Frontal cortex (tissue), 4 donors: ENCODE results near the gene ACSL4. TPM values are rescaled to one million over a fixed set of nuclear protein-coding genes. Genes with fewer than 3 reads are reported as not detected.
"Not testable (repeated sequence)": the region's sequence is repeated elsewhere in the genome, so short reads cannot be mapped to it uniquely, and the experiment has no call there.

Experiments
- DNase-seq, 2 donors: peaks; one replicate each; pipeline ENCODE4 v3.0.0; 2012; ENCODE audit warnings: low spot score in 2 of 2
- FAIRE-seq: peaks from 2 replicates; lab custom pipeline; 2012; peaks lifted over from hg19 to GRCh38; lab: Jason Lieb, UNC
- total RNA-seq: library from RNA; depleted of rRNA; stranded (reverse); fragments of >200 nt; gene quantifications from one replicate; pipeline ENCODE4 v1.2.3, GENCODE V29; 2014
- donor health status: control.
- donor health status: control.
- donor health status: control.

ACSL4 gene
- total RNA-seq, 1 donor from 2014 or later, result 205 TPM

DNA sequence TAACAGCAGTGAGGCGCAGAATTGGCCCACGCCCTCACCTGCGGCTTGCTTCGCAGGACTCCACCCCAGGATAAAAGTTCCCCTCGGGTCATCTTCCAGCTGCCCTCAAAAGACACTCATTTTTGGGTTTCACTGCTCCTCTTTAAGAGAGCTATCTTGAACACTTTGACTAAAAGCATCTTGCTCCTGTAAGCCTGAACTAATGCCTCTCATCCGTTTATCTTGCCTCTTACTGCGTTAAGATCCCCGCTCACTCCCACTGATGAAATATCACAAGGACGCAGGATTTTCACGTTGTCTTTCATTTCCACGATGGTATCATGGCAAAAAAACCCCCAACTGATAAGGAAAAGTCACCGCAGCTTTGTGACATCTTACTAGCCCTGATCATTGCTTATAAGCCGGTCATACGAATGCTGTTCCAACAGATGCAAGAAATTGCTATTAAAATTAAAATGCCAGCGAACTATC is 591 bp upstream of the ACSL4 start:
- DNase-seq (no peak), FAIRE-seq (no peak)

DNA sequence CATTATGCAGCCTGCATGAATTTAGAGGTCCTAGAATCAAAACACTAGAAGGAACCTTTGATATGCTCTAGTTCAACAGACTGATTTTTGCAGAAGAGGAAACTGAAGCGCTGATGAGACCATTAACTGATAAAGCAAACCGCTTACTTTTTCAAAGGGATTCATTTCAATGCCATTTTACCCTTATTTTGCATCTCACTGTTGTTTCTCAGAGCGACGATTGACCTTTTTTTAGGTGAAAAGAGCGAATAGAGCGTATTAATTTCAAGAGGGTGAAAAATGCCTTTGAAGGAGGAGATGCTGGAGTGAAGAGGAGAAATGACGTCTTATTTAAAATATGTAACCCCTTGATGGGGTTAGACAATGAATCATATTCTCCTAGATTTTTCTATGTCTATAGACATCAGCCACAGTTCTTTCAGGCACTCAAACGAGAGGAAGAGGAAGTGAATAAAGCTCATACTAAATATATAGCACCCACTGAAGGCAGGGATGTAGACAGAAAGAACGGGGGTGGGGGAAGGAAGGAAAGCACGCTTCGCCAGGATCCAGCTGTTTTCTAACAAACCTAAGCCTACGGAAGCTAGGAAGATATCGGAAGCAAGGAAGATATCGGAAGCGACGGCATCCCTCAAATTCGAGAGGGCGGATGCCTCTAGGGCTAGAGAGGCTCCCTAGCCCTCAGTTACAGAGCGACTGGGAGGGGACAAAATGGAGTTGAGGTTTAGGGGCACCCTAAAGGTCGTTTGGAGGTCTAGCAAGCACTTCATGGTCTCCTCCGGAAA is 848 bp downstream of the ACSL4 start:
- FAIRE-seq (no peak), DNase-seq (no peak)

DNA sequence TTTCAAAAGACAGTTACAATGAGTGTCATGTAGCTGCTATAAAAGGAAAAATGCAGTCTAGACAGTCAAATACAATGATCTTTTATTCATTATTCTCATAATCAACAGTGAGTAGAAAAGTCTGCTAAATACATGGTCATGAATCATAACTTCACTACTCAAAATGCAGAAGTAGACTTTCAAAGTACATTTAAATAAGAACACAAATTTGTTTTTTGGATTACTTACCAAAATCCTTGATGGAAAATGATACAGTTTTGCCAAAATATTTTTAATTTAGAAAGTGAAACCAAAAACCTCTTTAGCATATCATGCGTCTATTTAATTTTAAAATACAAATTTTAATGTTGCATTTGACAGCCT is 4.9 kb downstream of the ACSL4 start:
- no peak for DNase-seq
- no peak for FAIRE-seq

DNA sequence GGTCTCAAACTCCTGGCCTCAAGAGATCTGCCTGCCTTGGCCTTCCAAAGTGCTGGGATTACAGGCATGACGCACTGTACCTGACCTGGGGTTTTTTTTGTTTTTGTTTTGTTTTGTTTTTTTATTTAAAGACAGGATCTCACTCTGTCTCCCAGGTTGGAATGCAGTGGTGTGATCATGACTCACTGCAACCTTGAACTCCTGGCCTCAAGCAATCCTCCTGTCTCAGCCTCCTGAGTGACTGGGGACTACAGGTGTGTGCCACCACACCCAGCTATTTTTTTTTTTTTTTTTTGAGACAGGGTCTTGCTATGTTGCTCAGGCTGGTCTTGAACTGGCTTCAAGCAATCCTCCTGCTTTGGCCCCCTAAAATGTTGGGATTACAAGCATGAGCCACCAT is 8.1 kb downstream of the ACSL4 start:
- not testable (repeated sequence) for FAIRE-seq, DNase-seq

DNA sequence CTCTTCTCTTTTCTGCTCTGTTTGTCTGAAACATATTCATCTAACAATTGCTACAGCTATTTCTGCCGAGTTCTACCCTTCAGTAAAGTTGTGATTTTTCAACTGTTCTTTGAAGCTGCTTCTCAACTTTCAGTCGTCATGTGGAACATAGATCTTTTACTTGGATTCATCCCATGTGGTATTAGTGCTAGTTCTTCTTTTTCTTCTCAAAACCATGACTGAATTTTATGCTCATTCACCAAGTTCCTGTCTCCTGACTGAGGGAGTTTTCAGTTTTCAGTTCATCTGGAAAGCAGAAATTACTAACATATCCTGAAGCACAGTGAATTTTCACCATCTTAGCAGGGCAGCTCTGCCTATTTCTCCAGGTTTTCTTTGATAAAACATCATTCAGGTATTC is 12.1 kb downstream of the ACSL4 start:
- FAIRE-seq (no peak), DNase-seq (no peak)

DNA sequence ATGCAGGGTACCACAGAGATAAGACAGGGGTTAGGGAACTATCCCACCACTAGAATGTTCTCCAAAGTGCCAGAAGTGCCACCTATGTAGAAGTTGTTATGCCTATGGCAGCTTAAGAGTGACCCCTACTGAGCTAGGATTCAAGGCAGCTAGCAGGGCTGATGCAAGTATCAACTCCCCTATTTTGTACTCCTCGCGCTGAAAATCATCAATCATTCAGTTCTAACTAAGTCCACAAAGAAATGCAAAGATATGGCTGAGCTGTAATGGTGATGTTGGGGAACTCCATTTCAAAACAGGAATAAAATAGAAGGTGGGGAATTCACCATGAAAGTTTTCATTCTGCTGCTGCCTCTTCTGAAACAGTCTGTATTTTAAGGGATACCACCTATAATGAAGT is 13.8 kb downstream of the ACSL4 start:
- FAIRE-seq (no peak), DNase-seq (no peak)

DNA sequence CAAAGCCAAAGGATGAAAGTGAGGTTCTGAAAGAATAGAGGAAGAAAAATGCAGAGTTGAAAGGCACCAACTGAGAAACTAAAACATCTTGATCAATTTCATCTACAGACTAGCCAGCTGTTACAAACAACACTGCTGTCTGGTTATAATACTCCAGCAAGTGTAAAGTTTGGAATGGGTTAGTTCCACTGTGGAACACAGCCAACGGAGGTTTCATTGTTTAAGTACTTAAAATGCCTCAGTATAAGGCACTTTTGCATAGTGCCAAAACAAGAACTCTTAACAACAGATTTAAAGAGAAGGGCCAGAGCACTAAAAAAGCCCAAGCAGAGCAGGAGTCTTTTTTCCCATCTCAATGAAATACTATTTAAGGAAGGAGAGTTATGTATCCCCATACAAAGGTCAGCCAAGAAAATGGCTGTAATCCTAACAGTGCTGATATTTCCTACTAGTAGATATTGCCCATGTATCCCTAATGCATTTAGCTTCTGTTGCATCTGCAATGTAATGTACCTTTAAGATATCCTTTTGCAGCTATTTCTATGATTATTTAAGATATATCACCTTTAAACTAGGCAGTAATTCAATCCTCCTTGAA is 16.5 kb downstream of the ACSL4 start:
- FAIRE-seq, result no peak

DNA sequence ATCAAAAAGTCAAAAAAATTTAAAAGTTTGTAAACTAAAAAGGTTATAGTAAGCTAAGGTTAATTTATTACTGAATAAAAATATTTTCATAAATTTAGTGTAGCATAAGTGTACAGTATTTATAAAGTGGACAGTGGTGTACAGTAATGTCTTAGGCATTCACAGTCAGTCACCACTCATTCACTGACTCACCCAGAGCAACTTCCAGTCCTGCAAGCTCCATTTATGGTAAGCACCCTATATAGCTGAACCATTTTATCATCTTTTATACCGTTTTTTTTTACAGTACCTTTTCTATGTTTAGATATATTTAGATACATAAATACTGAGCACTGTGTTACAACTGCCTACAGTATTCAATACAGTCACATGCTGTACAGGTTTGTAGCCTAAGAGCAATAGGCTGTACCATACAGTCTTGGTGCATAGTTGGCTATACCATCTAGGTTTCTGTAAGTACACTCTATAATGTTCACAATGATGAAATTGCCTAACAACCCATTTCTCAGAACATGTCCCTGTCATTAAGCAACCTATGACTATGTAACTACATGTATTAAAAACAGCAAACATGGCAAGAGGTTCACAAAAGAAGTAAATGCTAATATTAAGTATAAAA is 18.6 kb downstream of the ACSL4 start:
- DNase-seq, result no peak
- FAIRE-seq, result peak; percentile 57

More for the DNA sequence above, 16.5 kb downstream of the ACSL4 start:
- DNase-seq, result no peak

DNA sequence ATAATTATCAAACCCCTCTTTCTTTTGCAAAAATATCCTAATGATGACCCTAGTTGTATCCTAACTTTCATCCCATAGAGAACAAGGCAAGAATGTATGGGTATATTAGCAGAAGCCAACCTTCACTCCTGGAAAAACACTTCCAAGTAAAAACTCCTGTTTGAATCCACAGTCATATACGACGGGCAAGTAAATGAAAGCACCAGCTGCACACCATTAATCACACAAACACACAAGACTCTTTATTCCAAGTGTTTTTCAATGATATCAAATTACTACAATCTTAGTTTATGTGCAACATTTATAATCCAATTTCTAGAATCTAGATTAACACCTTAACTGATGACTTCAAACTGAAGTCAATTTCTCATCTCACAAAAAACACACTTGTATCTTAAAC is 22.9 kb downstream of the ACSL4 start:
- FAIRE-seq, result no peak
- DNase-seq, result no peak

DNA sequence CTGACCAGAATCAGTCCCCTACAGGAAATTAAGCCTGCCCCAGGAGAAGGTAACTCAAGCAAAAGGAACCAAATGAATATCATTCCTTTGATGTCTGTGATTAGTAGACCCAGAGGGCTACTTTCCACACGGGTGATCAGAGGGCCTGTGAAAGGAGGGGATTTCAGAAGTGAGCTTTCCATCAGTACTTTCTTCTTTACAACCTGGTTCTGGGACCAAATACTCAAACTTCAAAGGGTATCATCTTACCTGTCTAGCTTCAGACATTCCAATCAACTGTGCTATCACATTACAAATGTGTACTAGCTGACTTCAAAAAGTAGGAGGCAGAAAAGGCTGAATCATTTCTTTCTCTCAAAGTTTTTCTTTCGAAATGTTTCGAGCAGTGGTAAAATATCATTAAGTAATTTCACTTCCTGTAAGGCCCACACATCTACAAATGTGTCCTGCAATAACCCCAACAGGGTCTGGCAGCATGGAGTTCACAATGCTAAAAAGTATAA is 23.9 kb downstream of the ACSL4 start:
- FAIRE-seq, result no peak
- no peak for DNase-seq

DNA sequence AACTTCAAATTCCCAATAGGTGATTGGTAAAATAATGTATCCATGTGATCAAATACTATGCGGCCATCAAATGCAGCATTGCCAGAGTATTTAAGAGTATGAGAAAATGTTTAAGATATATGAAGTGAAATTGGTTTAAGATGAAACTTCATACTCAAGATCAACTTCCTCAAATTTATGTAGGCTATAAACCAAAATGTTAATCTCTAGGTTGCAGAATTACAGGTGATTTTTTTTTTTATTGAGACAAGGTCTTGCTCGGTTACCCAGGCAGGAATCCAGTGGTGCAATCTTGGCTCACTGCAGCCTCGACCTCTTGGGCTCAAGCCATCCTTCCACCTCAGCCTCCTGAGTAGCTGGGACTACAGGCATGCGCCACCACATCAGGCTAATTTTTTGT is 25.3 kb downstream of the ACSL4 start:
- FAIRE-seq (no peak), DNase-seq (no peak)

DNA sequence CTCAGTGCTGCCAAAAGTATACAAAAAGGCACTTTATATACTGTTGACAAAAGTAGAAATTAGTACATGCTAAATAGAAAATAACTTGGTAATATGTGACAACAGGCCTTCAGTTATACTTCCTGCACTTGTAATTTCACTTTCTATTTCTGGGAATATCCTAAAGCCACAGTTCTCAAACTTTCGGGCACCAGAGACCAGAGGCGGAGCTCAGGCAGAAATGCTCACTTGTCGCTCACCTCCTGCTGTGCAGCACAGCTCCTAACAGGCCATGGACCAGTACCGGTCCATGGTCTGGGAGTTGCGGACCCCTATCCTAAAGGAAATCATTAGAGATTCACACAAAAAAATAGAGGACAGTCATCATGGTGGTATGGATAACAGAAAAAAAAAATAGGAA is 25.7 kb downstream of the ACSL4 start:
- no peak for FAIRE-seq
- DNase-seq, result no peak

DNA sequence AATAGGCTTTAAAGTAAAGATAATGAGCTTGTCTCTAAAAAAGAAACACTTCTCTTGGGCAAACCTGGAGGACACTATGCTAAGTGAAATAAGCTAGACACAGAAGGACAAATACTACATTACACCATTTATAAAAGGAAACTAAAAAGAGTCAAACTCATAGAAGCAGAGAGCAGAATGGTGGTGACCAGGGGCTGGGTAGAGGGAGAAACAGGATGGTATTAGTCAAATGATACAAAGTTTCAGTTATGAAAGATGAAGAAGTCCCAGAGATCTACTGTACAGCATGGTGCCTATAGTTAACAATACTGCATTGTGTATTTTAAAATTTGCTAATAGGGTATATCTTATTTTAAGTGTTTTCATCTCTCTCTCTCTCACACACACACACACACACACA is 28.5 kb downstream of the ACSL4 start:
- DNase-seq, result no peak
- FAIRE-seq, result no peak

DNA sequence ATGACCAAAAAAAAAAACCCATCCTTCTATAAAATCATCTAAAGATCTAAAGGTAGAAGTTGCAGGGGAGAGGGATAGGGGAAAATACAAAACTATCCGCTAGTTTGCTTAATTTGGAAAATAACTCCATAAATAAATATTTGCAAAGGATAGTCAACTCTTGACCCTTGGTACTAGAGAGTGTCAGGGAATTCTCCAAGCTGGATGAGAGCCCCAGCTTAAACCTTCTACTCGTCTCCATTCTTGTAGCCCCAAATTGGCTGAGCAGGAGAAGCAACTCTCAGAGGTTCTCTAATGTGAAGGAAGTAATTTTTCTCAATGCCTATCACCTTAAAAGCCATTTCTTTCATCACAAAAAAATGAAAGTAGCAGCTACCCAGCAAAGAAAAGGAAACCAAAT is 35.2 kb downstream of the ACSL4 start:
- DNase-seq (no peak), FAIRE-seq (no peak)

DNA sequence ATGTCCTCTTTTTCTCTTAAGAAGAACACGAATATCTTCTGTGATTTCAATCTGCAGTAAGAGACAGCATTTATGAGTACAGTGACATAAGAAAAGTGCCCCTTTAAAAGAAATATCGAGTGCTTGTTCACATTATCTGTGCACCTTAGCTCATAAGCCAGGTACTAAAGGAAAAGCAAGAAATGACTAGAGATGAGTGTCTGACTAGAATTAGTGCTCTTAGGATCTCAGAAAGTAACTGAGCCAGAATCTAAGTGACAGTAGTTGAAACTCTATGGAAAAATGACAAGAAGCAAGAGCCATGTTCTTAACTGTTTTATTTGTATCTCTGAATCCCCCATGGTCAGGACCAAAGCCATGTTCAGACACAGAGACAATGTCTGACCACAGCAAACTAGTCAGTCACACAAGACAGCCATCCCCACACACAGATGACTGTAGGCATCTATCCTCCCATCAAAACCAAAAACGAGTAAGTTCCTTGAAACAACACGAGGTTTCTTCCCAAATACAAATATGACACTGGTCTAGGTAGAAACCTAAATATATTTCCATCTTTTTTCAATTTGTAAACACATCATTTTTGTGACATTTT is 36.8 kb downstream of the ACSL4 start:
- DNase-seq (no peak), FAIRE-seq (no peak)

DNA sequence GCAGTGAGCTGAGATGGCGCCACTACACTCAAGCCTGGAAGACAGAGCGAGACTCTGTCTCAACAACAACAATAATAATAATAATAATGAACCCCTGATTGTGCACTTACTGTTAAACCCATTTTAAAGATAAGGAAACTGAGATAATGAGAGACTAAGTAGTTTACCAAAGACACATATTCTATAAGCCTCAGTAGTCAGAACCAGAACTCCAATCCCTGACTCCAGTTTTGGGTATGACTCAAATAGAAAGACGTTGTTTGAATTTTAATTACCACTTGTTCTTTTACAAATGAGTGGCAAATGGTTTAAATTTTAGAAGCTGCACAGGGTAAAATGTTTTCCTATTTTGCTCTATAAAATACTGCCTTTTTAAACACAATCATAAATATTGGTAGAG is 37.4 kb downstream of the ACSL4 start:
- DNase-seq (no peak), FAIRE-seq (no peak)

DNA sequence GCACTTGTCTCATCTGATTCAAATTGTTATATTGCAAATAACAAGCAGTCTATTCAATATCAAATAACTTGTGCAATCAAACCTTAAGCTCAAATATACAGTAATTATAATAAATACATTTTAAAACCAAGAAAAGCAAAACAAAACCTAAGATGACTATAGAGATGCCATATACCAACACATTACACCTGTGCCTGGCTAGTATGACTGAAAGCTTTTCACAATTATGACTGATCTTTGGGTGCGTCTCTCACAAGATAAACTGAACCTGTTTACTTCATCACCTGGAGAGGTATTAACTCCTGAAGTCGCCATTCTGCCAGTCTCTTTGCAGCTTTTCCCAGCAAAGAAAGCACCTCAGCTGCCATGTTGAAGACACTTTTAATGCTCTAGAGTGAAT is 41.3 kb downstream of the ACSL4 start:
- FAIRE-seq (no peak), DNase-seq (no peak)

DNA sequence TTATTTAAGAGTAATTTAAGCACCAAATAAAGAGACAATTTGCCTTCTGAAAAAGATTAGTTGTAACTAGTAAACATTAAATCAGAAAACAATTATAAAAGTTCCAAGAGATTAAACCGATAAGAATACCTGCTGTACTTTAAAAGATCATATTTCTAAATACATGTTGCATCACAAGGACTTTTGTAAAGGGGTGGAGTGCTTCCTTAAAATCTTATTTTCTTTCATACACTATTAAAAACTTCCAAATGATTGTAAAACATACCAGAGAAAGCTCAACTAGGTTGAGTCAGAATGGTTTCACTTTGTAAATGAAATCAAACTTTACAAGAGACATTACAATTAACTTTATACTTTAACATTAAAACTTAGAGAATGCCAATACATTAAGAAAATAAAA is 41.8 kb downstream of the ACSL4 start:
- no peak for DNase-seq
- peak; percentile 48 for FAIRE-seq

DNA sequence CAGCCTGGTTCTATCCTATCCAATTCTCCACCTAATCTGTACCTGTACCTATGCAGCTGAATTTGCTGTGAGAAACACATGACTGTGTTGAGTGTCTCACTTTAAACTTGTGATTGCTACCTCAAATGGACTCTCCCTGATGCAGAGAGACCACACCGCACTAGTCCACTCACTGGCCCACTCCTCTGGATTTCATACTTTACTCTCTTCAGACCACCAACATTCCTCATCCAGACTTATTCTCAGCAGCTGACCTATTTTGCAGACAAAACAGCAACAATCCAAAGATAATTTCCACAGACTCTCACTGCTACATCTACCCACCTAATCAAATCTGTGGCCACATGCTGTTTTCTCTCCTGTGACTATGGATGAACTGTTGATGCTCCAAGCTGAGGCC is 45.2 kb downstream of the ACSL4 start:
- no peak for DNase-seq

DNA sequence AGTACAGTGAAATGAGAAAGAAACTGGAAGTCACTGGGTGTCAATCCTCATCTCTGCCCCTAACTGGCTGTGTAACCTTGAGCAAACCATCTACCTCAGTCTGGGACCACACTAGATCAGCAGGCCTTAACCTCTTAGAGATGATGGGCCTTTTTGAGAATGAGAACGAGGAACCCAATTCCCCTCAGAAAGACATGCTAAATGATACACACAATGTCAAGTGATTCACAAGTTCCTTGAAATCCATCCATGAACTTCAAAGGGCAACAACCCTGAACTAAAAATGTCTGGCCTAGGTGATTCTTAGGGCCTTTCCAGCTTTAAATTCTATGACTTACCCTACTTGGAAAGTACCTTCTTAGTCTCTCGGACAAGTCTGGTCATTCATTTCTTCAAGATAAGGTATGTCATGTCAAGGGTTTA is 47.4 kb downstream of the ACSL4 start:
- no peak for FAIRE-seq

More for the DNA sequence above, 45.2 kb downstream of the ACSL4 start:
- FAIRE-seq, result no peak

DNA sequence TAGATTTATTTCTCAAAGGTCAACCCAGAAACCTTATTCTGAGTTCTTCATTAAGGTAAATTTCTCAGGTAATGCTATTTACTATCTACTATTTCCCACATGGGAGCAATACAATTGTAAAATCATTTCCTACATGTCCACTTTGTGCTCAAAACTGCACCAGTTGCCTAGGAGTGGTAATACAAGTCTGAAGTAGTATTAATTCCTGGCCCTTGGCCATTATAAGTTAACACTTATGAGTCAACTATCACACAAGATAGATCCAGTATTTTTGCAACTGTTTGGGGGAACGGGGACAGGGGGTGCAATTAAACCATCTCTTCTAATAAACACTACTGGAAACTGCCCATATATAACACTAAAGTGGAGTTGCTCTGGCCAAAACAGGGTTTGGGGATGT is 48.9 kb downstream of the ACSL4 start:
- no peak for DNase-seq
- no peak for FAIRE-seq

More for the DNA sequence above, 47.4 kb downstream of the ACSL4 start:
- no peak for DNase-seq
